Measurements from ENCODE around the gene COL5A1.

- TF ChIP-seq CTCF (IDR thresholded peaks at IDR 0.05; ENCODE audit: low read depth, low read length) (no peak), EZH2phosphoT487 (IDR thresholded peaks at IDR 0.05; ENCODE audit: low read depth) (no peak)
Measured at GRCh38 chr9:134641173-134641989, at the start of gene COL5A1.
